Activated T-cell treated with anti-CD3 and anti-CD28 coated beads, Interleukin-2, amount 50 U/mL, for 72 hours (primary cell): ENCODE data around the gene SNRNP27. TPM values are rescaled to one million over a fixed set of nuclear protein-coding genes. Genes with fewer than 3 reads are reported as not detected.

Experiments
- ATAC-seq, 2 donors: fragments of 150-1000 bp; cut with Tn5 transposase; replicated peaks in 1 of 2; 2 replicates each; pipeline ENCODE4 v1.10.0; 2021; ENCODE audit warnings: moderate library complexity in 2 of 2, mild to moderate bottlenecking in 1 of 2
- DNase-seq, 2 donors: peaks; one replicate each; pipeline ENCODE4 v3.0.0; 2021 to 2022; ENCODE audit warnings: mixed read lengths in 1 of 2
- H3K27ac Mint-ChIP-seq: one replicate; pipeline ENCODE4 v1.8.0; 2022; ENCODE audit warnings: mild to moderate bottlenecking, moderate library complexity, mixed read lengths
- H3K27me3 Mint-ChIP-seq: one replicate; pipeline ENCODE4 v1.8.0; 2022; ENCODE audit warnings: low read depth, mixed read lengths
- H3K36me3 Mint-ChIP-seq, 2 donors: one replicate each; pipeline ENCODE4 v1.8.0; 2022; ENCODE audit warnings: mixed read lengths in 2 of 2, mild to moderate bottlenecking in 1 of 2; ENCODE audit not compliant: insufficient read depth in 2 of 2
- H3K4me1 Mint-ChIP-seq: one replicate; pipeline ENCODE4 v1.8.0; 2022; ENCODE audit warnings: low read depth, mixed read lengths
- H3K4me3 Mint-ChIP-seq, 2 donors: one replicate each; pipeline ENCODE4 v1.8.0; 2022; ENCODE audit warnings: mild to moderate bottlenecking in 2 of 2, mixed read lengths in 2 of 2, moderate library complexity in 2 of 2
- H3K9me3 Mint-ChIP-seq, 2 donors: one replicate each; pipeline ENCODE4 v1.8.0; 2022; ENCODE audit warnings: mixed read lengths in 2 of 2
- total RNA-seq, 2 donors: library from RNA; stranded (reverse); gene quantifications; one replicate each; pipeline ENCODE4 v1.2.3, GENCODE V29; 2022

SNRNP27 gene
- total RNA-seq, 2 donors from 2014 or later = 67.4 to 77.4 TPM

- peak in 1 of 2 donors; percentile 9 for ATAC-seq
- peak overlapping the region; percentile 36 to 75 for H3K4me3 Mint-ChIP-seq
- peaks cover 39% of the 10 kb centered on the region for H3K4me1 Mint-ChIP-seq
- no peak for DNase-seq
- H3K9me3 Mint-ChIP-seq = no peaks in the 10 kb centered on the region
- no peaks in the 10 kb centered on the region for H3K27me3 Mint-ChIP-seq
- peak overlapping the region; percentile 96 for H3K27ac Mint-ChIP-seq
- H3K36me3 Mint-ChIP-seq = peaks cover 15 to 17% of the 10 kb centered on the region in 2 donors
Observed at GRCh38 chr2:69931832-69932595, 38.3 kb downstream of the SNRNP27 start.

GRCh38 chr2:69932596-69932922, 38.8 kb downstream of the SNRNP27 start:
- peak overlapping the region; percentile 36 to 75 for H3K4me3 Mint-ChIP-seq
- peaks cover 36% of the 10 kb centered on the region for H3K4me1 Mint-ChIP-seq
- no peaks in the 10 kb centered on the region for H3K9me3 Mint-ChIP-seq
- peaks cover 15 to 19% of the 10 kb centered on the region in 2 donors for H3K36me3 Mint-ChIP-seq
- no peaks in the 10 kb centered on the region for H3K27me3 Mint-ChIP-seq
- peak overlapping the region; percentile 96 for H3K27ac Mint-ChIP-seq
- DNase-seq (no peak), ATAC-seq (peak; percentile 47 to 54)

DNA sequence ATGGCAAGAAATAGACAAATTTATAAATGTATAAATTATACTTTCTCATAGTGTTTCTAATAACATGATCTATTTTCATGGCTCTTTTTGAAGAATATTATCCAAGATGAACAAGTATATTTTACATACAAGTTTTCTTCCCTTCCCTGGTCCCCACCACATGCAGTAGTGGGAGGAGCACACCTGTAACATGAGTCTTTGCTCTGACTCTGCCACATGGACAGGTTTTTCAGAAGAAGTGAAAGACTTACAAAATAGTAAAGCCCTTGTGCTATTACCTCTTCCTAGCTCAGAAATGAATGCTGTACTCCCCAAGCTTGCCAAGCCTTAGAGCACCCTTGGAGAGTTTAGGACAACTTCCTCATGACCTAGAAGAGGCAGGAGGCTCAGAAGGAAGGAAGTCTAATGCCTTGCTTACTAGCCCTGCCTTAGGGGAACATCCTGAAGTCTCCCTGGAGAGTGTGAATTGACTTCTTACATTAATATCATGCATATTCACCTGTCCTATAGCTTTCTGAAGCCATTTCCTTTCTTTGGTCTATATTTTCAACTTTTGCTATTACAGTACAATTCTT, 39.6 kb downstream of the SNRNP27 start:
- Mint-ChIP-seq H3K27ac (peak overlapping the region; percentile 79), H3K4me3 (peak overlapping the region in 1 of 2 donors; percentile 72), H3K36me3 (peaks cover 19 to 20% of the 10 kb centered on the region in 2 donors), H3K4me1 (peaks cover 36% of the 10 kb centered on the region), H3K9me3 (no peaks in the 10 kb centered on the region), H3K27me3 (no peaks in the 10 kb centered on the region)
- ATAC-seq (no peak), DNase-seq (no peak)

DNA sequence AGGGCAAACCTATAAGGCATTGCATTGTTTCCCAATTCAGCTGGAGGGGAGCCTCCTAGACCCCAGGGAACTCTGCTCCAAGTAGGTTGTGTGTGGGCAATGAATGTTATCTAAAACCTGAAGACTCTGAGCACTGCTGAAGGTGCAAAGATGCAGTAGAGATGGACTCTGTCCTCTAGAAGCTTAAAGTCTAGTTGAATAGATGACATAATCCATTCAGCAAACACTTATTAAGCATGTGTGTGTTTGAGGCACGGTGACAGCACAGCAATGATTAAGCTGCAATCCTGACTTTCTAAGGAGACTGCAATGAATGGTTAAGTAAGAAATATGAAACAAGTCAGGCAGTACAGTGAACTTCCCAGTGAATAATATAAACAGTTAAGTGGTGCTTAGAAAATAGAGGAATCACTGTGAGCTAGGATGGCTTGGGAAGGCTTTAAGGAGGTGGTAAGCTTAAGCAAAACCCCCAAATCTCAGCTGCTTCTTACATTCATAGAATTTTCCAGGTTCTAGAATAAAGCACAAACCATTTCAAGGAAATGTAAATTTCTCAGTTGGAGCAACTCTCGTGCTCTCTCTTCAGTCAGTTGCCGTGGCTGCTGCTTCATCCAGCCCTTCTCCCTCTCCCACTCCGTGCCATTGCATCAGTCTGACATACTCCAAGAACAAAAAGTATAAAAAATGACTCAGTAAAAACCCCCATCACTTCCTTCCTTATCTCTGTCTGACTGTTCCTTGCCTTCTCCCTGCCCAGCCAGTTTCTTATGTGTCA, 40.3 kb downstream of the SNRNP27 start:
- peak; percentile 74 to 81 for ATAC-seq
- Mint-ChIP-seq H3K36me3 (peaks cover 21 to 27% of the 10 kb centered on the region in 2 donors), H3K27me3 (no peaks in the 10 kb centered on the region), H3K4me1 (peaks cover 36% of the 10 kb centered on the region), H3K9me3 (no peaks in the 10 kb centered on the region), H3K4me3 (peak overlapping the region; percentile 34 to 72), H3K27ac (peak overlapping the region; percentile 79)
- peak; percentile 38 to 40 for DNase-seq

- H3K27ac Mint-ChIP-seq = peak overlapping the region; percentile 79
- H3K4me3 Mint-ChIP-seq = peak overlapping the region; percentile 34 to 72
- no peaks in the 10 kb centered on the region for H3K9me3 Mint-ChIP-seq
- ATAC-seq = no peak
- H3K36me3 Mint-ChIP-seq = peaks cover 19 to 29% of the 10 kb centered on the region in 2 donors
- peaks cover 36% of the 10 kb centered on the region for H3K4me1 Mint-ChIP-seq
- H3K27me3 Mint-ChIP-seq = no peaks in the 10 kb centered on the region
- DNase-seq = no peak
Observed at GRCh38 chr2:69934614-69934908, 40.8 kb downstream of the SNRNP27 start.

GRCh38 chr2:69935011-69935410, 41.3 kb downstream of the SNRNP27 start:
- no peak for ATAC-seq
- no peaks in the 10 kb centered on the region for H3K27me3 Mint-ChIP-seq
- DNase-seq = no peak
- peaks cover 19 to 30% of the 10 kb centered on the region in 2 donors for H3K36me3 Mint-ChIP-seq
- no peaks in the 10 kb centered on the region for H3K9me3 Mint-ChIP-seq
- peaks cover 36% of the 10 kb centered on the region for H3K4me1 Mint-ChIP-seq
- no peak overlapping the region for H3K4me3 Mint-ChIP-seq
- peak overlapping the region; percentile 79 for H3K27ac Mint-ChIP-seq

- Mint-ChIP-seq H3K4me3 (no peak overlapping the region), H3K36me3 (peaks cover 19 to 29% of the 10 kb centered on the region in 2 donors), H3K4me1 (peaks cover 27% of the 10 kb centered on the region), H3K9me3 (no peaks in the 10 kb centered on the region), H3K27ac (no peak overlapping the region), H3K27me3 (no peaks in the 10 kb centered on the region)
- no peak for DNase-seq
- no peak for ATAC-seq
Observed at GRCh38 chr2:69936906-69937305, 43.1 kb downstream of the SNRNP27 start.

- H3K36me3 Mint-ChIP-seq = peaks cover 19 to 29% of the 10 kb centered on the region in 2 donors
- no peaks in the 10 kb centered on the region for H3K9me3 Mint-ChIP-seq
- DNase-seq (no peak), ATAC-seq (no peak)
- no peak overlapping the region for H3K4me3 Mint-ChIP-seq
- H3K27ac Mint-ChIP-seq = peak overlapping the region; percentile 33
- H3K4me1 Mint-ChIP-seq = peaks cover 23% of the 10 kb centered on the region
- H3K27me3 Mint-ChIP-seq = no peaks in the 10 kb centered on the region
Observed at GRCh38 chr2:69937968-69938367, 44.2 kb downstream of the SNRNP27 start.

GRCh38 chr2:69939722-69940121, 46.0 kb downstream of the SNRNP27 start:
- peaks cover 18% of the 10 kb centered on the region for H3K4me1 Mint-ChIP-seq
- H3K9me3 Mint-ChIP-seq = no peaks in the 10 kb centered on the region
- DNase-seq (no peak), ATAC-seq (no peak)
- peaks cover 17 to 32% of the 10 kb centered on the region in 2 donors for H3K36me3 Mint-ChIP-seq
- no peak overlapping the region for H3K4me3 Mint-ChIP-seq
- no peak overlapping the region for H3K27ac Mint-ChIP-seq
- no peaks in the 10 kb centered on the region for H3K27me3 Mint-ChIP-seq

GRCh38 chr2:69940691-69941090, 46.9 kb downstream of the SNRNP27 start:
- DNase-seq (no peak), ATAC-seq (no peak)
- H3K4me3 Mint-ChIP-seq = no peak overlapping the region
- no peak overlapping the region for H3K27ac Mint-ChIP-seq
- peaks cover 14 to 31% of the 10 kb centered on the region in 2 donors for H3K36me3 Mint-ChIP-seq
- no peaks in the 10 kb centered on the region for H3K27me3 Mint-ChIP-seq
- peaks cover 25% of the 10 kb centered on the region for H3K4me1 Mint-ChIP-seq
- no peaks in the 10 kb centered on the region for H3K9me3 Mint-ChIP-seq

GRCh38 chr2:69943000-69943842, 49.5 kb downstream of the SNRNP27 start:
- no peaks in the 10 kb centered on the region for H3K27me3 Mint-ChIP-seq
- DNase-seq = peak in 1 of 2 donors; percentile 17
- peak in 1 of 2 donors; percentile 30 for ATAC-seq

GRCh38 chr2:69943843-69944525, 50.2 kb downstream of the SNRNP27 start:
- no peak for DNase-seq
- Mint-ChIP-seq H3K9me3 (no peaks in the 10 kb centered on the region), H3K27ac (no peak overlapping the region), H3K4me1 (peaks cover 44% of the 10 kb centered on the region), H3K36me3 (peaks cover 4 to 12% of the 10 kb centered on the region in 2 donors), H3K4me3 (no peak overlapping the region), H3K27me3 (no peaks in the 10 kb centered on the region)
- ATAC-seq = no peak

More at GRCh38 chr2:69943000-69943842, 49.5 kb downstream of the SNRNP27 start:
- Mint-ChIP-seq H3K4me3 (peak overlapping the region in 1 of 2 donors; percentile 41), H3K36me3 (peaks cover 6 to 19% of the 10 kb centered on the region in 2 donors), H3K9me3 (no peaks in the 10 kb centered on the region), H3K4me1 (peaks cover 44% of the 10 kb centered on the region), H3K27ac (no peak overlapping the region)
